ENCODE data around the gene SLFN14. TPM values are rescaled to one million over a fixed set of nuclear protein-coding genes. Genes with fewer than 3 reads are reported as not detected.
A peak's percentile ranks its signal among the peaks of the same experiment; 100 is the strongest.

Gene SLFN14
- polyA plus RNA-seq (ENCODE audit: insufficient read length in 4 of 4), result under 1 TPM; 0.08 to 0.31 (median 0.16) TPM

GRCh38 chr17:35560703-35561102 is at the start of gene SLFN14:
Gene SLFN14, minus strand, starts transcription at chr17:35560819. Its CDS starts 2,757 bp downstream, at chr17:35558062.
- DNase-seq (ENCODE audit: low read depth in 4 of 4, low spot score in 2 of 4), result no peak

- DNase-seq (ENCODE audit: low read depth in 4 of 4, low spot score in 2 of 4), result no peak
Measured at GRCh38 chr17:35609831-35610230, 49.2 kb upstream of the SLFN14 start.

- no peak for DNase-seq (ENCODE audit: low read depth in 4 of 4, low spot score in 2 of 4)
Measured at GRCh38 chr17:35607239-35607847, 46.7 kb upstream of the SLFN14 start.

- DNase-seq (ENCODE audit: low read depth in 4 of 4, low spot score in 2 of 4), result no peak
Measured at GRCh38 chr17:35605678-35606077, 45.1 kb upstream of the SLFN14 start.

- DNase-seq (ENCODE audit: low read depth in 4 of 4, low spot score in 2 of 4), result no peak
Measured at GRCh38 chr17:35603674-35604073, 43.1 kb upstream of the SLFN14 start.

GRCh38 chr17:35597604-35598003 is 37.0 kb upstream of the SLFN14 start:
- no peak for DNase-seq (ENCODE audit: low read depth in 4 of 4, low spot score in 2 of 4)

GRCh38 chr17:35596530-35597233 is 36.1 kb upstream of the SLFN14 start:
- DNase-seq (ENCODE audit: low read depth in 4 of 4, low spot score in 2 of 4), result no peak

- DNase-seq (ENCODE audit: low read depth in 4 of 4, low spot score in 2 of 4), result no peak
Measured at GRCh38 chr17:35596072-35596471, 35.5 kb upstream of the SLFN14 start.

GRCh38 chr17:35588196-35588920 is 27.7 kb upstream of the SLFN14 start:
- DNase-seq (ENCODE audit: low read depth in 4 of 4, low spot score in 2 of 4), result no peak

- peak; percentile 95 to 98 (median 97) for DNase-seq (ENCODE audit: low read depth in 4 of 4, low spot score in 2 of 4)
Measured at GRCh38 chr17:35587074-35587961, 26.7 kb upstream of the SLFN14 start, which contains the start of gene AP2B1. Gene AP2B1, plus strand, starts transcription at chr17:35587322. Its CDS starts 6,709 bp downstream, at chr17:35594031.

- no peak for DNase-seq (ENCODE audit: low read depth in 4 of 4, low spot score in 2 of 4)
Measured at GRCh38 chr17:35586569-35587073, 26.0 kb upstream of the SLFN14 start.

- DNase-seq (ENCODE audit: low read depth in 4 of 4, low spot score in 2 of 4), result no peak
Measured at GRCh38 chr17:35584061-35584460, 23.4 kb upstream of the SLFN14 start.

- DNase-seq (ENCODE audit: low read depth in 4 of 4, low spot score in 2 of 4), result no peak
Measured at GRCh38 chr17:35578929-35579432, 18.4 kb upstream of the SLFN14 start.

GRCh38 chr17:35578197-35578928 is 17.7 kb upstream of the SLFN14 start, which contains the start of gene PEX12:
Gene PEX12, minus strand, starts transcription at chr17:35578571. Its CDS starts 550 bp downstream, at chr17:35578021.
- peak in 3 of 4 donors; percentile 83 to 91 (median 90) for DNase-seq (ENCODE audit: low read depth in 4 of 4, low spot score in 2 of 4)

GRCh38 chr17:35577830-35578196 is 17.2 kb upstream of the SLFN14 start:
- DNase-seq (ENCODE audit: low read depth in 4 of 4, low spot score in 2 of 4), result no peak

- no peak for DNase-seq (ENCODE audit: low read depth in 4 of 4, low spot score in 2 of 4)
Measured at GRCh38 chr17:35575759-35576158, 15.1 kb upstream of the SLFN14 start.

- no peak for DNase-seq (ENCODE audit: low read depth in 4 of 4, low spot score in 2 of 4)
Measured at GRCh38 chr17:35569405-35569804, 8.8 kb upstream of the SLFN14 start.

- DNase-seq (ENCODE audit: low read depth in 4 of 4, low spot score in 2 of 4), result no peak
Measured at GRCh38 chr17:35568561-35568960, 7.9 kb upstream of the SLFN14 start.

GRCh38 chr17:35566968-35567367 is 6.3 kb upstream of the SLFN14 start:
- DNase-seq (ENCODE audit: low read depth in 4 of 4, low spot score in 2 of 4), result no peak

Measured in left renal cortex interstitium (tissue), 4 donors.